Ovary (tissue), 10 donors: ENCODE measurements around the gene RANBP9. TPM values are rescaled to one million over a fixed set of nuclear protein-coding genes. Genes with fewer than 3 reads are reported as not detected.
A peak's percentile ranks its signal among the peaks of the same experiment; 100 is the strongest.

Experiments used
- DNase-seq, 5 donors: peaks; one replicate each; pipeline ENCODE4 v3.0.0-alpha.2; 2019 to 2020
- H3K27ac ChIP-seq, 2 donors: fragments of 200-600 bp; one replicate each; pipeline versions ENCODE4 v1.5.1 to v1.8.0; 2019 to 2022
- H3K27me3 ChIP-seq: fragments of 200-600 bp; one replicate; pipeline ENCODE4 v1.8.0; 2022
- H3K36me3 ChIP-seq: fragments of 200-600 bp; sonication (generic); one replicate; pipeline ENCODE4 v1.5.1; 2019
- H3K4me1 ChIP-seq: one replicate; pipeline ENCODE4 v1.8.1; 2013; ENCODE audit warnings: mild to moderate bottlenecking, moderate library complexity; ENCODE audit not compliant: insufficient read depth
- H3K4me3 ChIP-seq: fragments of 200-600 bp; sonication (generic); one replicate; pipeline ENCODE4 v1.5.1; 2017
- H3K9me3 ChIP-seq, 2 donors: fragments of 200-600 bp in 1 of 2; sonication (generic) in 1 of 2; one replicate each; pipeline versions ENCODE4 v1.5.1 to v1.8.1; 2013 to 2019; ENCODE audit warnings: mild to moderate bottlenecking in 1 of 2, moderate library complexity in 1 of 2
- EP300 ChIP-seq: sonication (generic); formaldehyde crosslinking; IDR thresholded peaks from one replicate; pipeline ENCODE4 v1.6.1; 2017; ENCODE audit warnings: antibody characterized with exemption
- POLR2A ChIP-seq: fragments of 450-650 bp; IDR thresholded peaks from one replicate; pipeline ENCODE4 v1.6.1; 2017; ENCODE audit warnings: antibody characterized with exemption, mild to moderate bottlenecking, moderate library complexity
- WGBS, 3 donors: extraction: QIAGEN DNeasy Blood & Tissue Kit in 1 of 3; methylation state at CpG; one replicate each; pipeline versions ENCODE4 v1.1.5 to v1.1.7; 2013 to 2017; 5-methylcytosine and 5-hydroxymethylcytosine counted together
- intact Hi-C, 4 donors: fragments of 100-400 bp; cut with DNase I; formaldehyde crosslinking; loops; one replicate each; pipeline versions ENCODE4 v1.11.0 to v1.15.1; 2022 to 2023
- long read RNA-seq, 3 donors: library from polyadenylated mRNA in 2 of 3; unstranded in 2 of 3; transcript quantifications; one replicate each; pipeline ENCODE4 v2.0.0 and lab custom pipeline, GENCODE V29; 2021 to 2026
- polyA plus RNA-seq, 2 donors: library from polyadenylated mRNA; stranded (reverse); fragments of 200-250 nt in 1 of 2; fragments of 350-450 nt in 1 of 2; fragmentation: Illumina TruSeq in 1 of 2; extraction: RNeasy Lipid Tissue Mini Kit (QIAGEN cat#74804) in 1 of 2; gene quantifications; one replicate each; pipeline ENCODE4 v1.2.3, GENCODE V29; 2013 to 2014
- total RNA-seq, 7 donors: library from RNA; depleted of rRNA in 2 of 7; stranded (reverse); fragments of >200 nt in 2 of 7; fragmentation: NEBNext Ultra II Directional in 3 of 7; extraction: Animal tissue kit (Norgen Biotek cat#: 25700) in 3 of 7; gene quantifications; one replicate each; pipeline versions ENCODE4 v1.1.0 to v1.2.4, GENCODE V29; 2016 to 2023
- TF ChIP-seq, protein P1 (sequence below), 3 donors: fragments of 450-650 bp in 2 of 3; fragments of 200-600 bp in 1 of 3; IDR thresholded peaks; one replicate each; pipeline versions ENCODE4 v1.5.1 to v1.8.0; 2016 to 2022; ENCODE audit warnings: antibody characterized with exemption in 3 of 3, mild to moderate bottlenecking in 1 of 3
- donor health status: DM: no; HTN: no; CAD: no; lungs with moderate emphysema.
- donor health status: DM: no; HTN: no; CAD: no.
- donor health status: Bipolar disorder and iron deficiency.
- donor health status: DM: yes; HTN: yes; CAD: no.
- donor health status: DM: no; HTN: no; CAD: no.
- donor health status: DM: yes; HTN: yes; CAD: no.

RANBP9 gene
- total RNA-seq (10 to 100 TPM; 26.5 to 40.8 (median 37.0) TPM), polyA plus RNA-seq (10 to 100 TPM; 24.8 to 50.6 TPM)
- long read RNA-seq, donor 1, partial matches to known transcripts, result 10 of 20 reads
- long read RNA-seq, donor 1, other reads (novel, unspliced or antisense), result 6 of 20 reads
- long read RNA-seq, donor 2, transcript RANBP9-201 (14 exons, 3,113 nt), result major isoform, 6 of 15 reads
- long read RNA-seq, donor 2, partial matches to known transcripts, result 0 of 15 reads
- long read RNA-seq, donor 2, other reads (novel, unspliced or antisense), result 5 of 15 reads
- long read RNA-seq, donor 3, transcript RANBP9-201 (14 exons, 3,113 nt), result major isoform, 25 of 35 reads
- long read RNA-seq, donor 3, partial matches to known transcripts, result 1 of 35 reads
- long read RNA-seq, donor 3, other reads (novel, unspliced or antisense), result 9 of 35 reads

DNA sequence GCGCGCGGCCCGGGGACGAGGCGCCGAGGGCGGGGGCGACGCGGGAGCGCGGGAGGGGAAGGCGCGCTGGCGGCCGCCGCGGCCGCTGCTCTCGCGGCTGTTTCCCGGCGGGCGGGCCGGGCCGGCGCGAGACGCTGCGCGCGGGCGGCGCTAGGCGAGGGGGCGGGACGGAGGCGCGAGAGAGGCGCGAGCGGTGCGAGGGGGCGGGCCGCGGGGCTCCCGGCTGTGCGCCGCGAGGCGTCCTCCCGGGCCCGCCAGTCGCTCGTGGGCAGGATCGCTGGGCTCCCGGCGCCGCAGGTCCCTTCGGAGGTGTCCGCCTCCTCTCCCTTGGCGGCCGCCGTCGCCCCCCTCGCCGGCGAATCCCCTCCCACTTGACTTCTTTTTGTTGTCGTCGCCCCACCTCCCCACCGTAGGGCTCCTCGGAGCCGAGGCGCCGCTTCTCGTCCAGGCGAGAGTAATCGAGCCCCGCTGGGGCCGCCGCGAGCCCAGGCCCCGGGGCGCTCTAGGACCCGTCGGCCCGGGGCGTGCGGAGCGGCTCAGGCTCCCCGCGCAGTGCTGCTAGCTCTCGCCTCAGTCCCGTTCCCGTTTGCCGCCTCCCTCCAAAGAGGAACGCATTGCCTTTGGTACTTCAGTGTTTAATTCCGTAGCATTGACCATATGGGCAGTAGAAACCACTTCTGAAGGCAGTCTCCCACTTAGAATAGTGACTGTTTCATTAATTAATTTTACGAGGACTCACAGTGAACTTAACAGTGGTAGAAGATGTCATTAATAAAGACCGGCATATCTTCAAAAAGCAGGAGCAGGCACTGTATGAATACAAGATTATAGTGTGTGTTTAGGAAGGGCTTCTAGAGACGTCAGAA is at the start of gene RANBP9:
TSS of gene RANBP9 (minus strand) at position 103 of the 866 bp plus-strand sequence. CDS start 330 bp downstream, outside the sequence.
- 0 to 1% (median 1%) methylated on average over 31 to 101 of the region's 102 CpGs for WGBS, 3 donors
- intact Hi-C loops, result loop anchor here in 3 of 4 donors (2.0 to 10.0 kb wide), 3 partner anchors 49 to 100 kb away; partner anchors contain the start of gene NOL7 (in 1 of the 3)
- Histone ChIP-seq H3K27ac (peak within 1 kb of the TSS; percentile 90 to 98), H3K9me3 (no peaks in the 10 kb centered on the region), H3K4me1 (peaks cover 6% of the 10 kb centered on the region), H3K27me3 (no peaks in the 10 kb centered on the region), H3K4me3 (peak within 1 kb of the TSS; percentile 72), H3K36me3 (no peaks in the 10 kb centered on the region)
- peak; percentile 86 to 91 (median 87) for DNase-seq
- peak; percentile 42 for TF ChIP-seq POLR2A
- TF ChIP-seq, protein P1, sequence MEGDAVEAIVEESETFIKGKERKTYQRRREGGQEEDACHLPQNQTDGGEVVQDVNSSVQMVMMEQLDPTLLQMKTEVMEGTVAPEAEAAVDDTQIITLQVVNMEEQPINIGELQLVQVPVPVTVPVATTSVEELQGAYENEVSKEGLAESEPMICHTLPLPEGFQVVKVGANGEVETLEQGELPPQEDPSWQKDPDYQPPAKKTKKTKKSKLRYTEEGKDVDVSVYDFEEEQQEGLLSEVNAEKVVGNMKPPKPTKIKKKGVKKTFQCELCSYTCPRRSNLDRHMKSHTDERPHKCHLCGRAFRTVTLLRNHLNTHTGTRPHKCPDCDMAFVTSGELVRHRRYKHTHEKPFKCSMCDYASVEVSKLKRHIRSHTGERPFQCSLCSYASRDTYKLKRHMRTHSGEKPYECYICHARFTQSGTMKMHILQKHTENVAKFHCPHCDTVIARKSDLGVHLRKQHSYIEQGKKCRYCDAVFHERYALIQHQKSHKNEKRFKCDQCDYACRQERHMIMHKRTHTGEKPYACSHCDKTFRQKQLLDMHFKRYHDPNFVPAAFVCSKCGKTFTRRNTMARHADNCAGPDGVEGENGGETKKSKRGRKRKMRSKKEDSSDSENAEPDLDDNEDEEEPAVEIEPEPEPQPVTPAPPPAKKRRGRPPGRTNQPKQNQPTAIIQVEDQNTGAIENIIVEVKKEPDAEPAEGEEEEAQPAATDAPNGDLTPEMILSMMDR (IDR thresholded peaks at IDR 0.05), result no peak

DNA sequence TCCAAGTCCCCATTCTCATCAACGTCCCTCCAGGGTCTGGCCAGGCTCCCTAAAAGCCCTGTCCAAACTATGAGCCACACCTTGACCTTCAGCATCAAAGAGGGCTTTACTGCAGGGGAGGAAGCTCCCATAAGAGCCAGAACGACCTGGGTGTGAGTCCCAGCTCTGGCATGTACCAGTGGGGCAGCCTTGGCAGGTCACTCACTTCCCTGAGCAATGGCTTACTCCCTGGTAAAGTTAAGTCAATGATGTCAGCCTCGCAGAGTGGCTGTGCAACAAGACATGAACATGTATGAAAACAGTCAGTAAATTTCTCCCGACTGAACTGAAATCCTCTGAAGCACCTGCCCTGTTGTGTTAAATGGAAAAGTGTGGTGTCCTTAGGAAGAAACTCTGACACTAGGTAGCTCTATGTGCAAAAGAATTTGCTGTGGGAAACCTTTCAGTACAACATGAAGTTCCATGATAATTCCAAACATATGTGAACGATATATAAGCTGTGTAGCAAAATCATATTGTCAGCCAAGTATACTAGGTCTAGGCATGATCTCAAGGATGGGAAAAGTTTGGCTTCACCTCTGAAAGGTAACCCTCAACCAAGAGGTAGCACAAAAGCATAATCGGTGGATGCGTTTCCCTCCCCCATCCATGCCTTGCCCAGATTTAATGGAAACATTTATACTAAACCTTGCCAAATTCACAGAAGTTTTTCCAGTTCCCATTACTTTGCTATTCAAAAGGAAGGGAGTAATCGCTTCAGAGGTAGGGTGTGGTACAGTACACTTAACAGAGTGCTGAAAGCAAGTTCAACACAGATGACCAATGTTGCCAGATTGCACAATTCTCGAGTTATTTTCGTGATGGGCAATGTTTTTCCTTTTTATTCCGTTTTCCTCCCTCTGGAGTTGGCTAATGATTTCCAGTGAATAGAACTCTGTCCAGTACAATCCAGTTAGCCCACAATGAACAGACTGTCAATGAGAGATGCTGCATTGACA is 49.0 kb upstream of the RANBP9 start:
- intact Hi-C loops, result loop anchor here in 2 of 4 donors (2.0 to 10.0 kb wide), 3 partner anchors 43 to 146 kb away; partner anchors contain the start of gene NOL7 (in 1 of the 2)
- H3K27me3 ChIP-seq, result no peaks in the 10 kb centered on the region
- 26 to 34% (median 29%) methylated on average over 11 of the region's 11 CpGs for WGBS, 3 donors
- H3K4me1 ChIP-seq, result peaks cover 7% of the 10 kb centered on the region
- H3K36me3 ChIP-seq, result no peaks in the 10 kb centered on the region
- no peak overlapping the region for H3K4me3 ChIP-seq
- H3K27ac ChIP-seq, result peak overlapping the region in 1 of 2 donors; percentile 59
- peak in 2 of 5 donors; percentile 41 to 63 for DNase-seq
- TF ChIP-seq POLR2A (no peak), EP300 (no peak)
- TF ChIP-seq, protein P1 (IDR thresholded peaks at IDR 0.05), result no peak
- no peaks in the 10 kb centered on the region for H3K9me3 ChIP-seq

DNA sequence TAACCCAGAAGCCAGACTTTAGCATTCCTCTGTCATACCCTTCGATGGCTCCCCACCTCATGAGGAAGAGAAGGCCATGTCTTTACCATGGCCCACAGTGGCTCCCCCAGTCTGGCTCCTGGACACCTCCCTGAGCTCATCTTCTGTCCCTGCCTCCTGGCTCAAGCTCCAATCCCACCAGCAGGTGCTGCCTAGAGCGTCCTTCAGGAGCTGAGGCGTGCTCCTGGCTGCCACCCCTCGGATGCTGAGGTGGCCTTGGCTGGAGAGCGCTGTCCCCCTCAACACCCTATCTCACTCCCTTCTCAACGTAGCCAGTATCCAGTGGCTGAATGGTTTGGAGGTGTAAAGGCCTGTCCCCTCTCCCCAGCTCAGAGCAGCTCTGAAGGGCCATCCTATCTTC is 47.4 kb upstream of the RANBP9 start:
- DNase-seq, result no peak
- Histone ChIP-seq H3K4me3 (no peak overlapping the region), H3K27ac (no peak overlapping the region), H3K27me3 (no peaks in the 10 kb centered on the region), H3K9me3 (no peaks in the 10 kb centered on the region), H3K4me1 (peaks cover 7% of the 10 kb centered on the region), H3K36me3 (no peaks in the 10 kb centered on the region)
- no peak for TF ChIP-seq EP300
- intact Hi-C loops, result no loop called here
- WGBS, 3 donors, result 90 to 94% (median 93%) methylated on average over 6 of the region's 6 CpGs

DNA sequence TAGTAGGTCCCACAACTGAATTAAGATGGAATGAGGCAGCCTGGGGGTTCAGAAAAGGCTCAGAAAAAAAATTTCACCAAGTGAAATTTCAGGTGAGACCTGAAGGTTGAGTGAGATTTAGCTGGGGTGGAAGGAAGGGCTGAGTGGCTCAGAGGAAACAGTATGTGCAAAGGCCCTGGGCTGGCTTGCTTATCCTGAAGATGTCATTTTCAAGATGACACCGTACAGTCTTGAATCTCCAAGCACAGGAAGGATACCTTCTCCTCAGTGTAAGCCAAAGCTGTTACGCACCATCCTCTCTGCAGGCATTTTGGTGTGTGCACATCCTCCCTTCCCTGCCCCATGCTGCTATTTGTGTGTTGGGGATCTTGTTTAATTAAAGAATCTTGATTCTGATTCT is 43.0 kb upstream of the RANBP9 start:
- no peaks in the 10 kb centered on the region for H3K36me3 ChIP-seq
- intact Hi-C loops, result no loop called here
- no peak for DNase-seq
- H3K27me3 ChIP-seq, result no peaks in the 10 kb centered on the region
- no peaks in the 10 kb centered on the region for H3K4me1 ChIP-seq
- no peaks in the 10 kb centered on the region for H3K9me3 ChIP-seq
- no peak overlapping the region for H3K4me3 ChIP-seq
- H3K27ac ChIP-seq, result no peak overlapping the region
- 91 to 97% (median 96%) methylated on average over 2 of the region's 2 CpGs for WGBS, 3 donors
- no peak for TF ChIP-seq EP300
- TF ChIP-seq, protein P1 (IDR thresholded peaks at IDR 0.05), result no peak
- TF ChIP-seq POLR2A, result no peak
